Head of caudate nucleus (tissue), 42 donors: ENCODE data around the gene SLC4A2.

ENCODE experiments used
- DNase-seq, 42 donors: peaks; one replicate each; pipeline versions ENCODE4 v3.0.0 to v3.0.0-alpha.2; 2020 to 2021; ENCODE audit warnings: mixed read lengths in 7 of 42
- intact Hi-C: fragments of 100-400 bp; cut with DNase I; formaldehyde crosslinking; loops from one replicate; pipeline ENCODE4 v1.15.0; 2022

The SLC4A2 gene

GRCh38 chr7:151057989-151058780 is 1.2 kb upstream of the SLC4A2 start:
- intact Hi-C loops, result loop anchor here (2.0 kb wide), 2 partner anchors 23 to 29 kb away; partner anchors contain the start of genes ABCB8 and FASTK
- peak; percentile 97 to 100 (median 100) for DNase-seq

- intact Hi-C loops, result loop anchor here (2.0 kb wide), 1 partner anchor 22 kb away; the partner anchor contains the start of gene FASTK
- peak in 8 of 42 donors; percentile 11 to 43 (median 30) for DNase-seq
Observed at GRCh38 chr7:151058781-151059366, 515 bp upstream of the SLC4A2 start.

GRCh38 chr7:151060113-151060415 is 675 bp downstream of the SLC4A2 start:
- intact Hi-C loops, result no loop called here

GRCh38 chr7:151060416-151061212 is 1.2 kb downstream of the SLC4A2 start:
- DNase-seq, result peak in 30 of 42 donors; percentile 17 to 74 (median 50)
- intact Hi-C loops, result no loop called here

More at GRCh38 chr7:151060113-151060415, 675 bp downstream of the SLC4A2 start:
- no peak for DNase-seq

- DNase-seq, result no peak
- intact Hi-C loops, result no loop called here
Observed at GRCh38 chr7:151061213-151062110, 2.1 kb downstream of the SLC4A2 start.

- DNase-seq, result no peak
- intact Hi-C loops, result no loop called here
Observed at GRCh38 chr7:151062111-151062398, 2.7 kb downstream of the SLC4A2 start.

- intact Hi-C loops, result no loop called here
- DNase-seq, result no peak
Observed at GRCh38 chr7:151062399-151063211, 3.2 kb downstream of the SLC4A2 start.

GRCh38 chr7:151063212-151063561 is 3.8 kb downstream of the SLC4A2 start:
- intact Hi-C loops, result no loop called here
- no peak for DNase-seq

- intact Hi-C loops, result no loop called here
- DNase-seq, result no peak
Observed at GRCh38 chr7:151064454-151064853, 5.1 kb downstream of the SLC4A2 start.

- DNase-seq, result no peak
- intact Hi-C loops, result no loop called here
Observed at GRCh38 chr7:151064993-151065392, 5.6 kb downstream of the SLC4A2 start.

GRCh38 chr7:151065516-151065915 is 6.1 kb downstream of the SLC4A2 start:
- intact Hi-C loops, result no loop called here
- DNase-seq, result no peak

- no peak for DNase-seq
- intact Hi-C loops, result no loop called here
Observed at GRCh38 chr7:151066273-151066974, 7.0 kb downstream of the SLC4A2 start.

- intact Hi-C loops, result no loop called here
Observed at GRCh38 chr7:151068069-151068773, 8.8 kb downstream of the SLC4A2 start.

GRCh38 chr7:151069841-151070573 is 10.6 kb downstream of the SLC4A2 start:
- DNase-seq, result no peak
- intact Hi-C loops, result no loop called here

More at GRCh38 chr7:151068069-151068773, 8.8 kb downstream of the SLC4A2 start:
- DNase-seq, result no peak

- intact Hi-C loops, result no loop called here
- no peak for DNase-seq
Observed at GRCh38 chr7:151070574-151070960, 11.2 kb downstream of the SLC4A2 start.

- DNase-seq, result no peak
- intact Hi-C loops, result no loop called here
Observed at GRCh38 chr7:151071032-151071866, 11.9 kb downstream of the SLC4A2 start.
